Hematopoietic multipotent progenitor cell treated with erythropoietin and hydrocortisone succinate and interleukin-3 and kit ligand, for 8 days (in vitro differentiated cells): Measurements from ENCODE around the gene CTNNBIP1.
A peak's percentile ranks its signal among the peaks of the same experiment; 100 is the strongest.

Source experiments
- DNase-seq: peaks from one replicate; pipeline ENCODE4 v3.0.0-alpha.2; 2015

Gene CTNNBIP1

DNA sequence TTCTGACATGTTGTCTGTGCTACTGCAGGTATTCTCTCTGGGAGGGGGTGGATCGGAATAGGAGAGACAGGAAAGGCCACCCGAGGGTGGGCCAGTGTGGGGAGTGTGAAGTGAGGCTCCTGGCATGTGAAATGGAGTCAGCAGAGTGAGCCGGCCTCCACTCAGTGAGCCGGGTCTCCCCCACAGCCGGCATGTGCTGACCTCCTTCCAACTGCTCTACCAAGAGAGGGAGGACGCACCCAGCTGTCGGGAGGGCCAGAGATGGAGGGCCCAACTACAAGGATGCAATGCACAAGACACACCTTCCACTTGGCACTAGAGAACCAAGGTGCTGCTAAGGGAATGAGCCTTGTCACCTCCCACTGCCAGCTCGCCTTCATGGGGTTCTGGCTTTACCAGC, 58.1 kb downstream of the CTNNBIP1 start:
- DNase-seq: no peak

DNA sequence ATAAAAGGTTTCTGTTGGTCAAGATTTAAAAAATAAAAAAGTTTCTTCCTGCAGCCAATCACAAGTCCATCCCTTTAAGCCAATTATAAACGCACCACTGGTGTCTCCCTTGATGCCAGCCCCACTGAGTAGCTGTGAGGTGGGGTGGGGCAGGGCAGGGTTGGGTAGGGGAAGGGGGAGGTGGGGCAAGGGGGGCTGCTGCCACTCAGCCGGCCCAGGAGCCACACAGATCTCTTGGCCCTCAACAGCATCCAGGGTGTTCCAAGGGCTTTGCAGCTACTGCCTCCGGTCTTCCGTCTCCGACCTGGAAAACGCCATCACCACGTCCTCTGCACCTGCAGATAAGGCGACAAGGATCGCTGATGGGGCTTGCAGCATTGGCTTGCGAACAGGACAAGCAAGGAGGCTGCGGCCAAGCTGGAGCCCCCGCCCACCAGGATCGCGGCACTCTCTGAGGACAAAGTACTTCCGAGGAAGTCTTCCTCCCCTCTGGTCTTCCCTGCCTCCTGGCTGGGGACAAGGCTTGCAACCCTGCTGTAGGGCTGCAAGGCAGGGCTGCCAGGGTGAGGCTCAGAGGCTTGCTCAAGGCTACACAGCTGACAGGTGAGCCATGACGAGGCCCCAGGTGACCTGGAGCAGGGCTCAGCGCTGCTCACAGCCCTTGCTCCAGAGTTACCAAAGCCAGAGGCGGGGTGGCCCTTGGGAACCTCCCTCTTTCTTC, 59.5 kb downstream of the CTNNBIP1 start:
- DNase-seq: no peak

DNA sequence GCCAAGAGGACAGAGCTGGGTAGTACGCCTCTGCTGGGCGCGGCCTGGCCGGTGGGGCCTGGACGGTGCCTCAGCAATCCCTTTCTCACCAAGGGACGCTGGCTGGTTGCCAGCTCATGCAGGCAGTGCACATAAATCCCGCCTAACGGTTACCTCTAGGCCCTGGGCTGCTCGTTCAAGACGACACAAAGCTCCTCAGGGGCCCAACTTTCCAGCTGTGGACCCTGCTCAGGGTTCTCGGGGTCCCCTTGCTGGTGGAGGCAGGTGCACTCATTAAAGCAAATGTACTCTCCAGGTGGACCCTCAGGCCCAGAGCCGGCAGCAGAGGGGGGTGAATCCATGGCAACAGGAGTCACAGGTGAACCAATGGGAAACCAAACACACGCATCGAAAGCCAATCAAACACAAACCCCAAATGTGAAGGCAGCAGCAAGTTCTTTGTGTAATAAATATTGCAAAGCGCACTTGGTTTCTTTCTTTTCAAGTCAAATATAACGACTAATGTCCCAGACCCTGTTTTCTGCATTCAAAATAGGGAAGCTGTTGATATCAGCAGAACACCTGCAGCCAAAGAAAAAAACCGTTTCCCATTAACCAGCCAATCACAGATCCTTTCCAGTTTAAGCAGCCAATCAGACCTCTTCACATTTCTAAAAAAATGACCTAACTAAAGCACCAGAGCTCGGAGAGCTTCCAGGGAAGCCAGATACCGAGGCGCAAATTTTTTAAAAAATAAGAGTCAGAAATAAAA, 60.2 kb downstream of the CTNNBIP1 start:
- DNase-seq: peak; percentile 74

DNA sequence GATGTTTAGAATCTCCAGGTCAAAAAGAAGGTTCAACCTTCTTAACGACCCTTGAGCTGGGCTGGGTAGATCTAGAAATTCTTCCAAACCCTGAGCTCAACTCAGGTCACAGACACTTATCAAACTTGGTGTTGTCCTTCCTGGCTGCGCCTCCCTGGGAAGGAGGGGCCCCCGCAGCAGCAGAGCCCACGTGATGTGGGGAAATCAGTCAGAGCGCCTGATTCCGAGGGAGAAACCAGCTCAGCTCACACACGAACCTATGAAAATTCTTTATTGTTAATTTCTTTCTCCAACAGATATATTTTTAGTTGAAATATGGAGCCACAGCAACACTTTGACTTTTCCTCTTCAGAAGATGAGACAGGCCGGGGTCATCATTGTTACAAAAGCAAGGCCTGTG, 62.0 kb downstream of the CTNNBIP1 start:
- peak; percentile 36 for DNase-seq

DNA sequence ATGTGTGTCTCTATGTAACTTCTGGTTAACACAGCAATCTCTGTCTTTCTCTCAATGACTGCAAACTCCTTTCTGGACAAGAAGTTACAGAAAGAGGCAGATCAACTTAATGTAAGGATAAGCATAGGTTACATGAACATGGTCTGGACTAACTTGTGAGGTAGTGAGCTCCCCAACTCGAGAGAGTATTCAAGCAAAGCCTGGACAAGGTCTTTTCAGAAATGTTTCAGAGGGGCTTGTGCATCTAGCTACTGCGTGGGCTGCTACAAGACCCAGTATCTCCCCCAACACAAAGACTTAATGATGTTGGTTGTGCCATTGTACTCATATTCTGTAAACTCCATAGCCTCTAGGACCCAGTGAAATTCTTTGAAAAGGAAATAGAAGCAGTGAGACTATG, 62.8 kb downstream of the CTNNBIP1 start:
- DNase-seq: no peak

DNA sequence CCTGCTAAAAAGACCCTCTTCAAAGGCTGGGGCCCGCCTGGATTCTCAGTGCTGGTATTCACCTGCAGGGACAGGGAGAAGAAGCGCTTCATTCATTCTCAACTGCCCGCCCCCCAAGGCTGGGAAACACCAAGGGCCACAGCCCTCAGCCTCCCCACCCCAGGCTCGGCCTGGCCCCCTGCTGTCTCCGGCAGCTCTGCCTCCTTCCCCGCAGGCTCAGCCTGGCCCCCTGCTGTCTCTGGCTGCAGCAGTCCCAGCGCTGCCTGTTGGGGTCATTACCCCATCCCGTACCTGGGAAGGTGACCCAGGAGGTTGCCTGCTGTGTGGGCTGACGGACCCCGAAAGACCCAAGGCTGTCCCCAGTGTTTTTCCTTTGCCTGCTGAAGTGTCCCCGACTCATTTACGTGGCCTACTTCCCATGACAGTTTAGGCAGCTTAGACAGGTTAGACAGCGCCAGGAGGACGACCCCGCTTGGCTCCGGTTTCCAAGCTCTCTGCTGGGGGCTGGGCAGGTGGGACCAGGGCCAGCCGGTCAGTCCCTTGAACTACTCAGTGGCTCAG, 63.4 kb downstream of the CTNNBIP1 start:
- DNase-seq: no peak

DNA sequence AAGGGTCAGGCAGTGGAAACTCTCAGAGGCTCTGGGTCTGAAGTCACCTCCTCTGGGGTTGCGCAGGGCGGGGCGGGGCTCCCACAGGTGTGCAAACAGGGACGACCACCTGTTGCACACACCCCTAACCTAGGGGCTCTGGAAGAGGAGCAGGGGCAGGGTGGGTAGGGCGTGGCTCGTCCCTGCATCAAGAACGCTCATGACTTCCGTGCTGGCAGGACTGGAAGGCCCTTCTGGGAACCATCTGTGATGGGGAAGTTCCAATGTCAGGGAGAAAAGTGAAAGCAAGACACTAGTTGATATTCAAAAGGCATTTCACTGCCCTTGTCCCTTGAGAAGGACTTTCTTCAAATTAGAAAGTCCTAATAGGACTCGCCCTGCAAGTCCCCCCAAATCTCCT, 64.2 kb downstream of the CTNNBIP1 start:
- DNase-seq: no peak

DNA sequence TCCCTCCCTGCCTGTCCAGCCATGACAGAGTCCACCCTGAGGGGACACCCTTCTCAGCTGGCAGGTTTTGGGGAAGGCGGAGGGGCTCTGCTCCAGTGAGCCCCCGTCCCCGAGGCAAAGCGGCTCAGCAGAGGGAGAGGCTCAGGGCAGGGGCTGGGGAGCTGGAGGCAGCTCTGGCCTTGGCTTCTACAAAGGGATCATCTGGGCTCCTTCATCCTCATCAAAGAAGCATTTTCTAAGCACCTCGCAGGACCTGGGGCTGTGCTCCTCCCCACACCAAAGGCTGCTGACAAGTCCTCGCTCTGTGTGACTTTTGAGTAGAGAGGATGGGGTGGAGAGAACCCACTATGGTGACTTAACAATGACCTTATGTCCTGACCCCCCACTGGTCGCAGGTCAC, 65.3 kb downstream of the CTNNBIP1 start:
- no peak for DNase-seq

DNA sequence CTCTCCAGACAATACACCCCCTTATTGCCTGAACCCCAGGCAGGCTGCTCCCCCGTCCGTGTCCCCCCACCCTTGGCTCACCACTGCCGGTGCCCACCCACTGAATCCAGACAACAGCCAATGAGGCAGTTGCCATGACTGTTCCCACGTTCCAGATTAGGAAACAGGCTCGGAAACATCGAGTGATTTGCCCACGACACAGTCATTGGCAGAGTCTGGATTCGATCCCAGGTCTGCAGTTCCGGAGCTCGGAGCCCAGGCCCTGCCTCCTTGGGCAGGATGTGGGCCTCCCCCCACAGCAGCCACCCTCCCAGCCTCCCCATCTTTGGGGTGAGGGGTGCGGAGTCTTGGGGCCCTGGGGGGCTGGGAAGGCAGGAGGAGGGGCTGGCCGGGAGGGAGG, 66.0 kb downstream of the CTNNBIP1 start:
- DNase-seq: no peak

DNA sequence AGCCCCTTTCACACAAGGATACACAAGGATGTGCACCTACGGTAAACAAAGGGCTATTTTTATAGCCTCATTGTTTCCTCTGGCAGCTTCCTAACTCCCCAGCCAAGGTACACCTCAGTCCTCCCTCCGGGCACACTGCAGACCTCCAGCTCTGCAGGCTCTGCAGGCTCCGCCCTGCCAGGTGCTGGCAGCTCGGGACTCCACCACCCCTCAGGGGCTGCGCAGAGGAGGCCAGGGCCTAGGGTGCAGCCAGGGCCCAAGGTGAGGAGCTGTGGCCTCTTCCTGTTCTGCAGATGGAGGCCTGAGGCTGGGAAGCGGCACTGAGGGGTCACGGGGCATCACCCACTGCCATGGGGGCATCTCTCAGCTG, 66.5 kb downstream of the CTNNBIP1 start:
- no peak for DNase-seq

DNA sequence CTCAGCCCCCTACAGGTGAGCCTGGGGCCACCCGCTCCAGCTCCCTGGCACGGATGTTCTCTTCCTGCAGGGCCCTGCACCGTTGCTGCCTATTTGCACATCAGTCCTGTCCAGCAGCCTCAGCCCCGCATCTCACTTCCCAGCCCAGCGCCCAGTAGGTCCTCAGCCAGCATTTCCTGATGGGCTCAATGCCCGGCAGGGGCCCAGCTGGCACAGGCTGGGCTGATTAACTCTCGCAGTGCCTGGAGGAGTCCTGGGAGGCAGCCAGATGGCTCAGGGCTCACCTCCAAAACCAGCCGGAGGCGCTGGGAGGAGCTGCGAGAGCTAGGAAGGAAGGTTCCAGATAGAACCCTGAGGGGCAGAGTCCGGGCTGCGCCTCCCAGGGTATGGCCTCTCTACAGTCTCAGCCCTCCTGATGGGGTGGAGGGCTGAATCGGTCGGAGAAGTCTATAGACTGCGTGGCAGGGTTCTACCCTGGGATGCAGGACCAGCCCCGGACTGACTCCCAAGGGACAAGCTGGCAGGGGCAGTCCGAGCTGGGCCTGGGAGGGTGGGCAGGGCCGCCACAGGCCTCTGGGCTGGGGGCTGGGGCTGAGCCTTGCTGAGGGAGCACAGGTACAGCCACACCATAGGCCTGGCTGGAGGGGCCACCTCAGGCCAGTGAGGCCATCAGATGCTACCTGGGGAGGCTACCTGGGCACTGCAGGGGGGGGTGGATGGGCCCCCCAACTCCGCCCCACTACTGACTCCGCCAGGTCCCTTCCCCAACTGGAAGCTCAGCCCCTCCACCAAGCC, 67.1 kb downstream of the CTNNBIP1 start:
- no peak for DNase-seq

DNA sequence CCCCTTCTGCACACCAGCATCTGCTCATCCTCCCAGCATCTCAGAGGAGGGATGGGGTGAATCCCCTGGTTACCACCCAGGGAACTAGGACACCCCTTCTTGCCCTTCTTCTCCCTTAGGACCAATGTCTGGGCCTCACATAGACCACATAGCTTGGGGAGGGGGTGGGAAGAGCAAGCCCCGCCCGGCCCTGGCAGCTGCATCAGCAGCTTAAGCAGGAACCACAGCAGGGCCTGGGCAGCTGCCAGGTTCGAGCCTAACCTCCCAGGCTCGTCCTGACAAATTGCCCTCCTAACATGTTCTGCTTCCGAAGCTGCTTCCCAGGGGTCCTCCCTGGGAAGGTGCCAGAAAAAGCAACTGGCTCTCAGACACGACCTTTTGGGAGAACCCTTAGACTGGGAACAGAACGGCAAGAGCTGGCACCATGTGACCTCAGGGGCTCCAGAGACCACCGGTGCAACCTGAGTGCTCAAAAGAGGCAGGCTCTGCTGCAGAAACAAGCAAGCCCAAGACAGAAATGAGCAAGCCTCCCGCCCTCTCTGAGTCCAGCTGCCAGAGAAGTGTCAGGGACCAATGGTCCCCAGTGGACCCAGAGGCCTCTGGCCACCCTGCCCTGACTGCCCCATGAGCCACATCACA, 67.9 kb downstream of the CTNNBIP1 start:
- no peak for DNase-seq

DNA sequence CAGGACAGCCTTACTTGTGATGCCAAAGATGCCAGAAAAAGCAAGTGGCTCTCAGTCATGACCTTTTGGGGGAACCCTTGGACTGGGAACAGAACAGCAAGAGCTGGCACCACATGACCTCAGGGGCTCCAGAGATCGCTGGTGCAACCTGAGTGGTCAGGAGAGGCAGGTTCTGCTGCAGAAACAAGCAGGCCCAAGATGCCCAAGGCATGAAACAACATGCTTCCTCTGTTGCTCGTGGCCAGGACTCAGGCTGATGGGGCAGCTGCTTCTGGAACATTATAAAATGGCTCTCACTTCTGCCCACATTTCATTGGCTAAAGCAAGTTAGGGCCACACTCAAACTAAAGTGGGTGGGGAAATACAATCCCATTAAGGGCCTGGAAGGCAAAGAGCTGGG, 68.6 kb downstream of the CTNNBIP1 start:
- no peak for DNase-seq

DNA sequence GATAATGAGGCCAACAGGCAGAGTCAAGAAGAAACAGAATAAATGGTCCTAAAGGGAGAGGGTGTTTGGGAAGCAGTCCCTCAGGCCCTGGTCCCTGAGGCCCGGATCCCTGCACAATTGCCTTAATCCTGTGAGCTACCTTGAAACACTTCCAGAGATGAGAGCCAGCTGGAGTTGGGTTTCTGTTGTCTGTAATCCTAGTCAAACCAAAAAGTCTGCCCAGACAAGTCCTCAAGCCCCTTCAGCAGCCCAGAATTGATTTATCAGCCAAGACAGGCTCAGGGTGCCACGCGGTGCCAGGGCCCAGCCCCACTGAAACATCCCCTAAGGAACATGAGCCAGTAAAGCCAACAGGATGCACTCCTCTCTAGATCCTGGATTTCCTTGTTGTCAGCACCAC, 69.9 kb downstream of the CTNNBIP1 start:
- no peak for DNase-seq

DNA sequence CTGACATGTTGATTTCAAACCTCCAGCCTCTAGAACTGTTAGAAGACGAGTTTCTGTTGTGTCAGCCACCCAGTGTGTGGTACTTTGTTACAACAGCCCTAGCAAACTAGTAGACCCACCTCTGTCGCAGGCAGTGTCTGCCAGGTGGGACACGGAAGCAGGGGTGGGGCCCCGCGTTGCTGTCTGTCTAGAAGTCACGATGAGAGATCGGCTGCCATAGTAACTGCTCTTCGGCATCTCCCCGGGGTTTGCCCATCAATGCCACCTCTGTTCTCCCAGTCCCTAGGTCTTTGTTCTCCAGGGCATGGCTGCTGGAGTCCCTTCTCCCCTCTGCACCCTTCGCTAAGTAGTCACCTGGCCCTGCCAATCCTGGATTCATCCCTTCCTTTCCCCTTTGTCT, 71.1 kb downstream of the CTNNBIP1 start:
- no peak for DNase-seq

DNA sequence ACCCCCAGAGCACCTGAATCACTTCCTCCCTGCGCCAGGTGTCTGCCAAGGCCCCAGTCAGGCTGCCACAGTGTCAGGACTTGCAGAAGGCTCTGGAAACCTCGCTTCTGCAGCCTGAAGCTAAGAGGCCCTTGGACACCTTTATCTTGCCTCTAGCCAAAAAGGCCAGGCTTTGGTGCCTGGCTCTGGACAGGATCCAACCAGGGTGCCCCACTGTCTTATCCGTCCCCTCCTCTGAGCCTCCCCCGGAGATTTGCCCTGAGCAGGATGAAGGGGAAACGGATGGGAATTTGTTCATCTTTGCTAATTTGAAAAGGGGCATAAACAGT, 73.5 kb downstream of the CTNNBIP1 start:
- no peak for DNase-seq

DNA sequence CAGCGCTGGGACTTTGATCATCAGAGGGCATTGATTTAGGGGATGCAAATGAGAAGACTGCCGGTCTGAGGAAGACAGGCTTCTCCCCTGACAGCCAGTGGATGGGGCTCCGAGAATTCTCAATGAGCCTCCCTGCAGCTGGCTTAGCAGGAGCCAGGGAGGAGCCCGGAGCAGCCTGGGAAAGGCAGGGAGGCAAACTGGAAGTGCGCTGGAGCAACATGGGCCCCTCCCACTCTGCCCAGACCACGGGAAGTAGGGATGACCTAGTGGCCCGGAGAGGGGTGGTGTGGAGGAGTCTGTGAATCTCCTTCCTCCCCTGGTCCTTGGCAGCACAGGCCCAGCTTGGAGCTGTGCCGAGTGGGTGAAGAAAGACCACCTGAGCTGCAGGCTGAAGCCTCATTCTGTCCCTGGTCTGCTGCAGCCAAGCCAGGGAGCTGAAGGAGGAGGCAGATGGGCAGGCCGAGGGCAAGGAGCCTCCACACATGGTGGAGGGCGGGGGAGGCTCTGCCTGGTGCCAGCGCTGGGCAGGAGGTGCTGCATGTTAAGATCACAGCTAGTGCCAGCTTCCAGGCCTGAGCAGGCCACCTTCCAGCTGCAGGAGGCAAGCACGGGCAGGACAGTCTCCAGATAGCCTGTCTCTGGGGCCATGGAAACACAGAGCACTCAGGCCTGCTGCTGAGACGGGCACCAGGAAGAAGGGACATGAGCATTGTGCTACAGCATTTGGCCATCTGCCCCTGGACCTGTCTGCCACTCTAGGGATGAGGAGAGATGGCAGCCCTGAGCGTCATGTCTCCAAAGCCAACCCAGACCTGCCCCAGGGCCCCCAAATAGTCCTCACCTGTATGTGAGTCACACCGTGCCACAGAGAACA, 74.1 kb downstream of the CTNNBIP1 start:
- no peak for DNase-seq

DNA sequence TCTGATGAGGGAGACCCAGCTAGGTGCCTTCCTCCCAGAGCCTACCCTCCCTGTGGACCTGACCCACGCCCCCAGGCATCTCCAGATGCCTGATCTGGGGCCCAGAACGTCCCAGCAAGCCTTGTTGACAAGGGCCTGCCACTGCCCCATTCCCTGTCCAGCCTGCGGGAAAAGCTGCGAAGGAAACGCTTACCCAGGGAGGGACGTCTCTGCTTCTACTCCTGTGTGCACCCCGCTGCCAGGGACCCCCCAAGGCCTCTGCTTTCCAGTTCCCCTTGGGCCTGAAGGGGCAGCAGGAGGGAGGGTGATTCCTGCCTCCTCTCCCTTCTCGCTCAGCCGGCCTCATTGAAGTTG, 74.7 kb downstream of the CTNNBIP1 start:
- DNase-seq: no peak

DNA sequence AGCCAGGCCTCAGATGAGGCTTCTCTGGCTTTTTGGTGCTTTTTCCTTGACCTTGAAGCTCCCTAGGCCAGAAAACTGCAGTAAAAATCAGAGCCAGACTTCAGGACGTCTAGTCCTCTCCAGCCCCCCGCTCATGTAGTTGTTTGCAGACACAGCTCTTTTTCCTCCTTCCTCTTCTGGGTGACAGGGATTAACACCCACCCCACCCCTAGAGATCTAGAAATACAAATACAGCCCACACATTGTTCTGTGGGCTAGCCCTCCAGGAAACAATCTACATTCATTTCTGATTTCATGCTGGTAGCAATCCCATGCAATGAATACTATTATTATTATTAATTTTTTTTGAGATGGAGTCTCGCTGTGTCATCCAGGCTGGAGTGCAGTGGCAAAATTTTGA, 76.4 kb downstream of the CTNNBIP1 start:
- no peak for DNase-seq

DNA sequence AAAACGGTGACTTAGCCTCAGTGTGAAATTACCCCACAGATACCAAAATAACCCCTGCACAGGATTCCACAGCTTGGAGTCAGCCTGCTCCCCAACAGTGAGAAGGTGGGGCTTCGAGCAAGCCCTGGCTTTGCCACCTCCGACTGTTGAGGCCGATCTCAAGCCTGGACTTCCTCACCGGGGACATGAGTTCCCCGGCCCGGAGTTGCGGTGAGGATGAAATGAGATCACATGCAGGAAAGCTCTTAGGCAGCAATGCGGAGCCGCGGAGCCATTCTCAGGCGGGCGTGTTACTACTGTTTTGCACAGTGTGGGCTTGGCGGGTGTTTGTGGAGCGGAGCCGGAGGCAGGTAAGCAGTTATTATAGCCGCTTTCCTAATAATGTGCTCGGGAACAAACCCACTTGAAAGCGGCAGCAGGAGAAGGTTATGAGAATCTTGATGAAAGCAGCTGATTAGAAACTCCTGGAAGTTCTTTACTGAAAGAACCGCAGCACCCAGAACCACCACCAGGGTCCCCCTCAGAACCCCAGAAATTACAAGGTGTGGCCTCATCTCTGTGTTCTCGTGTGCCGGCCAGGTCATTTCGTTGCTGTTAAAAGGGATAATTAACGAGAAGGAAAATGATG, 82.4 kb downstream of the CTNNBIP1 start:
- DNase-seq: peak; percentile 22

DNA sequence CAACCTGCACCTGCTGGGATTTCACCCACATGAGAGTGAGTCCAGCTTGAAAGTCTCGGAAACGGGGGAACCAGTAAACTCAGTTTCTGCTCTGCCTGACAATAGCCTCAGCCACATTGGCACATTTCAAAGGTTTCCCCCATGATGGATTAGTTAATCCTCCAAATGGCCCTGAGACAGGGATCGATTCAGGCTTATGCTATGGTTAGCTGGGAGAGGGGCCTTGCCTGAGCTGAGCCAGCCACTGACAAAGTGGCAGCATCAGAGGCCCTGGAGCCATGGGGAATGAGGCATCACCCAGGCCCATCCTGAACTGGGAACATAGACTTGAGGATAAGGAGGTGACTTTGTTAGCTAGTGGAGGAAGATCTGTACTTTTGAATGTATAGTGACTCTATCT, 83.5 kb downstream of the CTNNBIP1 start:
- DNase-seq: no peak

DNA sequence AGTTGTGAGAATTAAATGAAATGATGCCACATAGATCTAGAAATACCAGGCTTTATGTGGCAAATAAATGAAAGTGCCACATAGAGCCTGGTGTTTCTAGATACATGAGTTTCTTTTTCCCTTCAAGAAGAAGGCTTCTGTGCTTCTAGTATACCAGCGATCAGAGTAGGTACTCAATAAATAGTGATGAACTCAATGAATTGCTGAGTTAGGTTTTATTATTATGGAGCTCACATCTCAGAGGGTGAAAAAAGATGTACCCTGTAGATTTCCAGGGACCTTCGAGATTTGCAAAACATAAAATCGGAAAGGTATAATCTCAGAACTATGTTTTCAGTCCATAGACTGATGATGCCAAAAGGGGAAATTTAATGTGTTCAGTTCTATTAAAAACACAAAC, 84.0 kb downstream of the CTNNBIP1 start:
- no peak for DNase-seq
